ENCODE data around the gene TLE4.
A peak's percentile ranks its signal among the peaks of the same experiment; 100 is the strongest.

The TLE4 gene

DNA sequence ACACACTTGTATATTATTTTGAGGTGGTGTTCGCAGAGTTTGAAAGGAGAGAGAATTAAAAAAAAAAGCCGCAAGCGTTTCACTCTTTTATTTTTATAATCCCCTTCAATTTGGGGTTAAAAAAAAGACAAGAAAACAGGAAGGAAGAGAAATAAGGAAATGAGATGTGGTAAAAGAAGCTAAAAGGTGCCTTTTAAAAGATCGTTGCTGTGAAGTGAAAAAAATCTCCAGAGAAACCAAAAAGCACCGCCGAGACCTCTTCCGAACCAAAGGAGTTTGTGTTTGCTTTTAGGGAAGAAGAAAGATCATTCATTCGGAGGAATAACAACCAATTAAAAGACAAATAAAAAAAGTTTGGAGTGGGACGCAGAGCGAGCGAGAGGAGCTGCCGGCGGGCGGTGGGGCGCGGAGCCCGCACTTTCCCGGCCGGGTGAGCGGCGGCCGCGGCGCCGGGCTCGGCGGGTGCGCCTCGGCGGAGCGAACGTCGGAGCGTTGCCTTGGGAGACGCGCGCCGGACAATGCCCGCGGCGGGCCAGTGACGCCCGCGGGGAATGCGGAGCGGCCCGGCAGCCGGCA lies 355 bp downstream of the TLE4 start:
- DNase-seq, result no peak

GRCh38 chr9:79572608-79573411 lies 1.0 kb downstream of the TLE4 start:
- peak; percentile 30 for DNase-seq

GRCh38 chr9:79573412-79573923 lies 1.7 kb downstream of the TLE4 start:
- DNase-seq, result no peak

DNA sequence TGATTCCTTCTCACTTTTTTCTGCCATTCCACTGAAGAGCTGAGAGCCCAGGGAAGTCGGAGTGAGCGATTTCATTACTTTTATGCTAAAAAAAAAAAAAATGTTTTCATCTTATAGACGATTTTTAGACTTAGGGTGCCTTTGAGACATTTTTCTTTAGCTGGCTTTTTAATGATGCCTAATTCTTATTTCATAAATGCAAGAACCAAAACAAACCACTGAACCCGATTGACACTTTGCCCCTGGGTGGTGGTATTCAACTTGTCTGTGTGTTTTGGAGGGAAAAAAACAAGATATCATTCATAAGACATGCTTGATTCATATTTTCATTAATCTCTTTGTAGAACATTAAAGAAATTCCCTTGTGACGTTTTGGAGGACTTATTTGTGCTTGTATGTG lies 2.4 kb downstream of the TLE4 start:
- DNase-seq, result no peak

GRCh38 chr9:79574781-79575180 lies 3.0 kb downstream of the TLE4 start:
- DNase-seq, result no peak

DNA sequence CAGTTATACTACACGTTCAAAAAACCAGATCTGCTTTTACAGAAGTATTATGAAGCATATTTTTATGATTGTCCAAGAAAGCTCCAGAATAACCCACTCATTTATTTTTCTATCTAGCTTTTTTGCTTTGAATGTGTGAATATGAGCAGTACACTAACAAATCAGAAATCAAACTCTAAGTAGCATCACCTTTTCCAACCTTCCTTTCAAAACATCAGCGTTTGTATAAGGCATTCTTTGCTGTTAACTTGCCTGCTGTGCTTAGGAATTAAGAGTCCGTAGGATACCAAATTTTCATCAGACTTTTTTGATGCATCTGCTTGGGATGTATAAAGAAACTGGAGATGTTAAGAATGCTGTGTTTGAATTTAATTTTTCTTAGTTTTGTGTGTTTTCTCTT lies 3.8 kb downstream of the TLE4 start:
- no peak for DNase-seq

DNA sequence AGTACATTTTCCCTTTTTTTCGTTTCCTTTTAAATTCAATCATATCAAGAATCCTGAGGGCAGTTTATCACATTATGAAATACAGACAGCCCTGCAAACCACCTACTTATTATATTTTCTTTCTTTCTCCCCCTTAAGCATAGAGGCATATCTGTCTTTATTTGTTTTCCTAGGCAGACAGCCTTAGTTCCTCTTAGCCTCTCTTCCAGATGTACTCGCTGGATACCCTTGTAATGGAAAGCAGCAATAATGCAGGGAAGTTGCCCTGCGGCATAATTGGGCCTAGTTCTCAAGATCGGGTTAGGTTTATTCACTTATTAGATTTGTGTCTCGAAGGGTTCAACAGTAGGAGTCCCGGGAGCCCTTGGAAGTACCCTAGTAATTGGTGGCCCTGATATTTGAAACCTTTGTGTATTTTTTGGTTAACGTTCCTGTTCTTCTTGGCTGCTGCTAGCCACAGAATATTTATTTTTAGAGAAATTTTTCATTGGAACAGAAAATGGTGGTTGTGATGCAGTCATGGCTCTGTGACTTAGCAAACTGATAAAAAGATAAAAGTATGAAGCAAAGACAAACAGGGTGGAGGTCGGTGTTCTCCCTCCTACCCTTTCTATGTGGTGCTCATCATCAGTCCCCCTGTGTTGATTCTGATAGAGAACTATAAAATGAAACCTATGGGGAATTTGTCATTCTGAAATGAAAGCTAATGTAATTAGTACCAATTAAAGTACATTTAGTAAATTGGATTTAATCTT lies 6.4 kb downstream of the TLE4 start:
- DNase-seq, result no peak

- no peak for DNase-seq
Observed at GRCh38 chr9:79578891-79579290, 7.1 kb downstream of the TLE4 start.

GRCh38 chr9:79579624-79580023 lies 7.9 kb downstream of the TLE4 start:
- no peak for DNase-seq

DNA sequence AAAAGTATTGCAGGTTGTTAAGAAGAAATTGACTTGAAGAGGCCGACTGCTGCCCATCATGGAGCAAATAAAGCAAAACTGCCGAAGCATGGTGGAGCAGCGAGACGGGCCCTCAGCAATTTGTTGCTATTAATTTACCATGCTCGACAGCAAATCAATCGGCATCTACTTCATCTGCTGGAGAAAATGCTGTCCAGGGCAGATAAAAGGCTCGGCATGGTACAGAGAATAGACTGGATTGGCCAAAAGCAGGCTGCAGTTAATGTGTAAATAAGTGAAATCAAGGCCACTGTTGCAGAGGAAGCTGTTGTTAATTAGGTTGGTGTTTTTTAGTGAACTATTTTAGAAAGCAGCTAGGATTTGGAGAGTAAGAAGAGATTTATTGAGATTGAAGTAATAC lies 8.3 kb downstream of the TLE4 start:
- no peak for DNase-seq

DNA sequence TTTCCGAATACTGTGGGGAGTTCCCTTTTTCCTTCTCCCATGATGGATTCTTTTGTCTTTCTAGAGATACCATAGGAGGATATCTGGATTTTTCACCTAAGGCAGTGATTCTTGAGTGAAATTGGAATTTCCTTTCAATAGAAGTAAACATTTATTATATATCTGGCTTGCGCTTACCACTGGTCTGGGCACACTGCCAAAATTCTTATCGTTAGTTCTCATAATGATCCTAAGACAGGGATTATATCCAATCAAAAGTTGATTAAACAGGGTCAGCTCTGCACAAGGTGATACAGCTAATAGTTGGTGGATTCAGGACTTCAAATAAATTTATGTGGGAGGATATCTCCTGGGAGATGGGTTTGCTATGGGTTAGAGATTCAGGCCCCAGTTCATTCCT lies 9.6 kb downstream of the TLE4 start:
- peak; percentile 56 for DNase-seq

- DNase-seq, result no peak
Observed at GRCh38 chr9:79581794-79582193, 10.0 kb downstream of the TLE4 start.

DNA sequence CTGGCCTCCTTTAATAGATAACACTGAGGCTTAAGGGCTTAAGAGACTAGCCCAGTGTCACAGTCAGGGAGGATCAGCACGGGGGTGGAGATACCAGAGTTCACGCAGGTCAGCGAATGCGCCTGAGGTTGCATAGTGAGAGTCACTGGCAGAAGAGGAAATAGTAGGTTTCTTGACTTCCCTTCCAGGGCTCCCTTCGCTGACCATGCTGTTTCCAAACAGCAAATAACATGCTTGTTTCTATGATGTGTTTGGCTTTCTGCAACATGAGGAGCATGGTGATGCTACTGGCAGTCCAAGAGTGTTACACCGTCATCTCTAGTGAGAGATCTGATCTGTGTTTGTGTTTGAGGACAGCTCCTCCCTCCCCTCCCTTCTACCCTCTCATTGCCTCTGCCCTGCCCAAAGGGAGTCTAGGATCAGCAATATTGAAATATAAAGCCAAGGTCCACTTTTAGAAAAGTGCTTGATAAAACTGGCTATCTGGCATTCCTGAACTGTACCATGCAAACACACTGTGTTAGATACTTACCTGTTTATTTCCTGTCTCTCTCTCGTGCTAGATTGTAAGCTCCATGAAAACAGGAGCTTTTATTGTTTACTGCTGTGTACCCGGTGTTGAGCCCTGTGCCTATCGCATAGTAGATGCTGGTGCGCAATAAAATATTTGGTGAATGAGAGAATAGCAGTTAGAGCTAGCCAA lies 12.3 kb downstream of the TLE4 start:
- DNase-seq, result no peak

DNA sequence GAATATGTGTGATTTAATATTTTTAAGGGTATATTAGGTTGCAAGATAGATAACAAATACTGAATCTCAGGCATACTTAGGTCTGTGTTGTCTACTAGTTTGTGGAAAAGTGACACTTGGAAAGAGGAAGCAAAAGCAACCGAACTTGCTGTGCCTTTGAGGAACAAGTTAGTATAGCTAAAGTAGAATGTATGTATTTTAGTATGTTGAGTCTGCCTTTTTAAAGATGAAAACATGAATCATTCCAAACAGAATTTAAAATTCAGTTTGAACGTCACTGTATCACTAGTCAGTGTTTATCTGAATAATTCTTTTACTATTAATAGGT lies 12.9 kb downstream of the TLE4 start:
- DNase-seq, result no peak

GRCh38 chr9:79588488-79589223 lies 16.9 kb downstream of the TLE4 start:
- no peak for DNase-seq

DNA sequence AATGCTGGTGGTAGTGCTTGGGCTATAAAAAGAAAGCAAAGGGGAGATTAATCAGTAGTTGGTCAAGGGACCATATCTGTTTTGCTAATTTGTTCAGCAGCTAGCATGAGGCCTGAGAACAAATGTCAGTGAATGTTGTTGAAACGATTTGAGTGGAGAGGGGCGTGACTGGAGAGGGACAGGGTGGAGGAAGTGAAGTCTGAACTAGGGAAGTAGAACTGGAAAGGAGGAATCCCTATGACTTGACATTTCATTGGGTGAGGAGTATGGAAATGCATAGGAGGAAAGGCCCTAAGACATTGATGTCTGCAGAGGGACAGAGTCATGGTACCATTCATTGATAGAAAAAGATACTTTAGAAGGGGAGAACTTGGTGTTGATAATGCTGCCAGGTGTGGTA lies 19.7 kb downstream of the TLE4 start:
- DNase-seq, result no peak

- DNase-seq, result no peak
Observed at GRCh38 chr9:79592726-79593493, 21.1 kb downstream of the TLE4 start.

- DNase-seq, result no peak
Observed at GRCh38 chr9:79598562-79599345, 27.0 kb downstream of the TLE4 start.

DNA sequence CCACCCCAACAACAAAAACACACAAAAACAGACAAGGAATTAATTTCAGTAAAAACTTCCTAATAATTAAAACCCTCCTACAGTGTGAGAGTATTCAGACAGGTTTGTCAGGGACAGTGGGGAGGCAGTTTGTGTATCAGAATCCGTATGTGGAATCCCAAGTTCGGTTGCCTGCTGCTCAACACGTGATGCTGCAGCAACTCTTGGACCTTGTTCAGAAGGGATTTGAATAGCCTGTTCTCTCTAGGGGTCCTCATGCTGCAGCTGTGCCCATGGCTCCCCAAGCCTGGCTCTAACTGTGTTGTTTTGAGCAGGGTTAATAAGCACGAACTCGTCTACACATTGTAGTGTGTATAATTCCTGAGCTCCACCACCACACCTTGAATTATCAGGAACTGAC lies 28.7 kb downstream of the TLE4 start:
- DNase-seq, result no peak

GRCh38 chr9:79603222-79603920 lies 31.6 kb downstream of the TLE4 start:
- no peak for DNase-seq
